ENCODE data around the gene MORF4L1. TPM values are rescaled to one million over a fixed set of nuclear protein-coding genes. Genes with fewer than 3 reads are reported as not detected.

Gene MORF4L1
- total RNA-seq, 1 experiment from 2014 or later: 463 TPM

DNA sequence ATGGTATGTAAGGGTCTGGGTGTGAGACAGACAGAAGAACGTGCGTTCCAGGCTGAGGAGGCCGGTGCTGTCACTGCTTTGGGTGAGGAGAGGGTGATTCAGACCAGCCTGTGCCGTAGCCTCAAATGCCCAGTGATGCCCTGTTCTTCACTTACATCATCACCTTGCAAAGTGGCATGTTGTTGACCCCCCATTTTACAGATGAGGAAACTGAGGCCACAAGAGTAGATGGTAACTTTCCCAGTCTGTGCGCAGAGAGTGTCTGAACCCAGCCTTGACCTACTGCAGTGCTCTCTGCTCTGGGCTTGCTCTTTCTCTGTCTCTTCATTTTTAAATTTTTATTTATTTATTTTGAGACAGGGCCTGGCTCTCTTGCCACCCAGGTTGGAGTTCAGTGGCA lies 73.8 kb downstream of the MORF4L1 start:
- Histone ChIP-seq H3K4me3 (no peak overlapping the region), H3K36me3 (no peaks in the 10 kb centered on the region), H3K9me3 (no peaks in the 10 kb centered on the region), H3K27me3 (peaks cover 7% of the 10 kb centered on the region)
- no peak for DNase-seq

DNA sequence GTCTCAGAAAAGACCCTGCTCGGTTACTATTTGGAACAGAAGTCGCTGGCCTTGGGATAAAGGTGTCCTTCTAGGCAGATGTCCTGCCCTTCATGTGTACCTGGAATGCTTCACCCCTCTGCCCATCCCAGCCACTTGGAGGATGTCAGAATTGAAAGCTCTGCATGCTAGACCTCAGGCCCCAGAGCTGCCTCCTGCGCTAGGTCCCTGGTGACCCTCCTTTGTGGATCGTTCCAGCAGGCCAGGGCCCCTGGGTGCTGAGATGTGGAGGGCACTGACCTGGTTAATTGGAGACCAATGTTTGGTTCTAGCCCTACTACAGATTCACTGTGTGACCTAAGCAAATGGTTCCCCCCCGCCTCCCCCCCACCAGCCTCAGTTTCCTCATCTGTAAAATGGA lies 74.8 kb downstream of the MORF4L1 start:
- no peaks in the 10 kb centered on the region for H3K9me3 ChIP-seq
- DNase-seq: no peak
- no peak overlapping the region for H3K4me3 ChIP-seq
- peaks cover 7% of the 10 kb centered on the region for H3K27me3 ChIP-seq
- no peaks in the 10 kb centered on the region for H3K36me3 ChIP-seq

Other genes with a start within 250 kb of the MORF4L1 start
- not detected in 2 replicates for gene CHRNB4, start 231.7 kb upstream of the MORF4L1 start, total RNA-seq (2014; rRNA removed; shearing (Covaris generic); ENCODE audit: low replicate concordance)
- 3.3 and 10.7 TPM in 2 replicates for gene ADAMTS7, start 61.4 kb upstream of the MORF4L1 start, total RNA-seq (2014; rRNA removed; shearing (Covaris generic); ENCODE audit: low replicate concordance)
- 19.8 and 100 TPM in 2 replicates for gene CTSH, start 72.2 kb downstream of the MORF4L1 start, total RNA-seq (2014; rRNA removed; shearing (Covaris generic); ENCODE audit: low replicate concordance)
- not detected in 2 replicates for gene RASGRF1, start 217.9 kb downstream of the MORF4L1 start, total RNA-seq (2014; rRNA removed; shearing (Covaris generic); ENCODE audit: low replicate concordance)